LHCN-M2 (cell line): ENCODE measurements around the gene POLR2E. TPM values are rescaled to one million over a fixed set of nuclear protein-coding genes. Genes with fewer than 3 reads are reported as not detected.
A peak's percentile ranks its signal among the peaks of the same experiment; 100 is the strongest.

Experiments used
- DNase-seq: peaks from one replicate; pipeline ENCODE4 v3.0.0-alpha.2; 2012; ENCODE audit warnings: low read depth
- total RNA-seq: library from RNA; depleted of rRNA; stranded (reverse); fragments of >200 nt; gene quantifications from 2 replicates; pipeline ENCODE4 v1.2.3, GENCODE V29; 2014; rRNA removed

POLR2E gene
- total RNA-seq, 1 experiment from 2014 or later = 277 TPM

DNA sequence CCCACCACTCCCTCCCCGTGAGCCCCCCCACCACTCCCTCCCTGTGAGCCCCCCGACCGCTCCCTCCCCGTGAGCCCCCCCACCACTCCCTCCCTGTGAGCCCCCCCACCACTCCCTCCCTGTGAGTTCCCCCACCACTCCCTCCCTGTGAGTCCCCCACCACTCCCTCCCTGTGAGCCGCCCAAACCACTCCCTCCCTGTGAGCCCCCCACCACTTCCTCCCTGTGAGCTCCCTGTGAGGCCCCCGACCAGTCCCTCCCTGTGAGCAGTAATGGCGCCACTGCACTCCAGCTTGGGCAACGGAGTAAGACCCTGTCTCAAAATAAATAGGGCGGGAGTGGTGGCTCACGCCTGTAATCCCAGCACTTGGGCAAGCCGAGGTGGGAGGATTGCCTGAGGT, 45.4 kb downstream of the POLR2E start:
- no peak for DNase-seq

- DNase-seq = no peak
These were observed 46.1 kb downstream of the POLR2E start for GRCh38 chr19:1049106-1049505.

- DNase-seq = no peak
These were observed 47.5 kb downstream of the POLR2E start for GRCh38 chr19:1047696-1048147.

- DNase-seq = no peak
These were observed 48.1 kb downstream of the POLR2E start for GRCh38 chr19:1046836-1047695.

- no peak for DNase-seq
These were observed 49.0 kb downstream of the POLR2E start for GRCh38 chr19:1046117-1046626.

- DNase-seq = no peak
These were observed 50.0 kb downstream of the POLR2E start for GRCh38 chr19:1045247-1045603.

GRCh38 chr19:1042689-1043511, 52.3 kb downstream of the POLR2E start:
- DNase-seq = no peak

DNA sequence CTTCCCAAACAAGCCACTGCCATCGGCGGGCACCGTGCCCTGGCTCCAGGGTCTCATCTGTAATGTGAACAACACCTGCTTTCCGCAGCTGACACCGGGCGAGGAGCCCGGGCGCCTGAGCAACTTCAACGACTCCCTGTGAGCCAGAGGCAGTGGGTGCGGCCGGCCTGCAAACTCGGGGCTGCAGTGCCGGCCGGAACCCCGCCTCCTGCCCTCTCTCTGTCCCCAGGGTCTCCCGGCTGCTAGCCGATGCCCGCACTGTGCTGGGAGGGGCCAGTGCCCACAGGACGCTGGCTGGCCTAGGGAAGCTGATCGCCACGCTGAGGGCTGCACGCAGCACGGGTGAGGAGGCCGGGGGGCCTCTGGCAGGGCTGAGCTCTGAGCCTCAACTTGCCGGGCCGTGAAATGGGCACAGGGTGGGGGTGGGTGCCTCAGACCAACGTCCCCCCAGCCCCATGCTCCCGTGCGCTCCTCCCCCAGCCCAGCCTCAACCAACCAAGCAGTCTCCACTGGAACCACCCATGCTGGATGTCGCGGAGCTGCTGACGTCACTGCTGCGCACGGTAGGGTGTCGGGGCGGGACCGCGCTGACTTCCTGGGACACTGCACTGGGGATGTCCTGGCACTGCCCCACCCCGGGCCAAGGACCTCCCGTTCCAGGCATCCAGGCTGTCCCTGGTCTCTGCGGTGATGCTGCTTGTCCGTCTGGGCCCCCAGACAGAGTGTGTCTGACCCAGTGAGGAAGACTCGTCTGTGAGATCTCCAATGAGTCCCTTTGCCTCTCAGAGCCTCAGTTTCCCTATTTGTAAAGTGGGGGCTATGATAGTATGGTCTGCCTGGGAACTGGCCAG, 53.1 kb downstream of the POLR2E start:
- peak; percentile 89 for DNase-seq

GRCh38 chr19:1041272-1041834, 53.8 kb downstream of the POLR2E start:
- no peak for DNase-seq

DNA sequence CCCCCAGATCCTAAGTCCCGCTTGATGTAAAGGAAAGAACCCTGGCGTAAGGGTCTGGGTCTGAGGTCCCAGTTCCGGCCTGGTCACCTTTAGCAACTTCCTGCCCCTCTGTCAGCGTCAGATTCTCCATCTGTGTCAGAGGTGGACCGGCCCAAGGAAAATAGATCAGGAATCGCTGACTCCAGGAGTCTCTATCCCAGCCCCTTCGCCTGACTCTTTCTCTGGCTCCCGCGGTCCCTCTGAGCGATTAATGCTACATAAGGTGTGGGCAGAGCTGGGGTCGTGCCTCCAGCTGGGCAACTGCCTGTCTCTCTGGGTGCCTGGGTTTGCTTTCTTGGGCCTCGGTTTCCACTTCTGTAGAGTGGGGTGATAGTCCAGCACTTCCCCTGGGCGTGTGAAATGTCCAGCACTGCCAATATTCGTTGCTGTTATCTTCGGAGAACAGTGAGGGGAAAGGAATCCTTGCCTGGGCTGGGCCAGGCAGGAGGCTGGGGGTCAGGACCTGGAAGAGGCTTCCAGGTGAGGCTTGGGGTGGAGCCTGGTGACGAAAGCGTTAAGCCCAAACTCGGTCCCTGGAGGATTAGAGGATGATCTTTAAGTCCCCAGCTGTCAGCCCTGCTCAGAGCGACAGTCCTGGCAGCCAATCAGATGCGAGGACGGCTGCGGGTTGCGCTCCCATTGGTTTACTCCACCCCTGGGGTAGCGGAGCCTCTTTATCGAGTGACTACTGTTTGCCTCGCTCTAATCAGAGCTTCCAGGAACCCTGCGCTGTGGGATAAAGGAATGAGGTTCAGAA, 54.5 kb downstream of the POLR2E start:
- peak; percentile 96 for DNase-seq

- peak; percentile 92 for DNase-seq
These were observed 55.3 kb downstream of the POLR2E start, which contains the start of gene ABCA7 for GRCh38 chr19:1039646-1040475. ABCA7 (plus strand) TSS chr19:1040107; CDS start chr19:1041362, 1,255 bp downstream.

- DNase-seq = no peak
These were observed 56.1 kb downstream of the POLR2E start for GRCh38 chr19:1038978-1039645.

DNA sequence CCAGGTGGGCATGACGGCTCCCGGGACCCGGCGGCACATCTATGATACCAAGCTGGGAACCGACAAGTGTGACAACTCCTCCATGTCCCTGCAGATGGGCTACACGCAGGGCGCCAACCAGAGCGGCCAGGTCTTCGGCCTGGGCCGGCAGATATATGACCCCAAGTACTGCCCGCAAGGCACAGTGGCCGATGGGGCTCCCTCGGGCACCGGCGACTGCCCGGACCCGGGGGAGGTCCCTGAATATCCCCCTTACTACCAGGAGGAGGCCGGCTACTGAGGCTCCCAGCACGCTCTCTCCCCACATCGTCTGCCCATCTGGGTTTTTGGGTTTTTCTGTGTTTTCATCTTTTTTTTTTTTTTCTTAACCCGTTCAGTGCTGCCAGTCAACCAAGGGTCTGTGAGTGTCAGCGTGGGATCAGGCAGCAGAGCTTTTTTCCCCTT, 57.5 kb downstream of the POLR2E start:
- no peak for DNase-seq

Other genes starting within 250 kb of the POLR2E start
- 0.11 TPM in 1 of 2 replicates, not detected in the other for gene ELANE, start 243.1 kb downstream of the POLR2E start, total RNA-seq
- 0.38 TPM in 1 of 2 replicates, not detected in the other for gene CFD, start 235.7 kb downstream of the POLR2E start, total RNA-seq
- 36.3 and 38.7 TPM in 2 replicates for gene MED16, start 202.2 kb downstream of the POLR2E start, total RNA-seq
- gene RNU6-9, start 201.9 kb downstream of the POLR2E start, total RNA-seq = not detected in 2 replicates
- gene R3HDM4, start 182.2 kb downstream of the POLR2E start, total RNA-seq = 40.3 and 42.7 TPM in 2 replicates
- not detected in 2 replicates for gene KISS1R, start 178.0 kb downstream of the POLR2E start, total RNA-seq
- 3.1 and 3.4 TPM in 2 replicates for gene ARID3A, start 169.3 kb downstream of the POLR2E start, total RNA-seq
- 44.2 and 53.6 TPM in 2 replicates for gene WDR18, start 111.0 kb downstream of the POLR2E start, total RNA-seq
- gene GRIN3B, start 95.0 kb downstream of the POLR2E start, total RNA-seq = 0.11 and 0.19 TPM in 2 replicates
- gene TMEM259, start 74.3 kb downstream of the POLR2E start, total RNA-seq = 154 and 176 TPM in 2 replicates
- gene RNU6-2, start 73.9 kb downstream of the POLR2E start, total RNA-seq = not detected in 2 replicates
- 130 and 145 TPM in 2 replicates for gene CNN2, start 68.8 kb downstream of the POLR2E start, total RNA-seq
- 18.1 and 21.5 TPM in 2 replicates for gene ABCA7, start 55.3 kb downstream of the POLR2E start, total RNA-seq
- gene ARHGAP45, start 28.2 kb downstream of the POLR2E start, total RNA-seq = 0.13 and 0.57 TPM in 2 replicates
- 347 and 363 TPM in 2 replicates for gene GPX4, start 8.6 kb upstream of the POLR2E start, total RNA-seq
- 33.3 and 33.9 TPM in 2 replicates for gene SBNO2, start 78.9 kb upstream of the POLR2E start, total RNA-seq
- 70.6 and 75.7 TPM in 2 replicates for gene STK11, start 110.4 kb upstream of the POLR2E start, total RNA-seq
- gene CBARP, start 142.6 kb upstream of the POLR2E start, total RNA-seq = 4.6 and 4.7 TPM in 2 replicates
- gene ATP5F1D, start 146.4 kb upstream of the POLR2E start, total RNA-seq = 51.3 and 64.1 TPM in 2 replicates
- gene MIDN, start 153.2 kb upstream of the POLR2E start, total RNA-seq = 12.6 and 15.6 TPM in 2 replicates
- gene CIRBP, start 174.0 kb upstream of the POLR2E start, total RNA-seq = 253 and 293 TPM in 2 replicates
- 51.8 and 64.4 TPM in 2 replicates for gene FAM174C, start 180.2 kb upstream of the POLR2E start, total RNA-seq
- gene EFNA2, start 190.5 kb upstream of the POLR2E start, total RNA-seq = 0.13 TPM in 1 of 2 replicates, not detected in the other